GM19238 (cell line): ENCODE results near the gene EML3.
"Not testable (repeated sequence)": the region's sequence is repeated elsewhere in the genome, so short reads cannot be mapped to it uniquely, and the experiment has no call there.

ENCODE experiments used
- DNase-seq: peaks from one replicate; pipeline ENCODE4 v3.0.0; 2011; ENCODE audit warnings: low spot score; ENCODE audit not compliant: insufficient read length

EML3 gene

DNA sequence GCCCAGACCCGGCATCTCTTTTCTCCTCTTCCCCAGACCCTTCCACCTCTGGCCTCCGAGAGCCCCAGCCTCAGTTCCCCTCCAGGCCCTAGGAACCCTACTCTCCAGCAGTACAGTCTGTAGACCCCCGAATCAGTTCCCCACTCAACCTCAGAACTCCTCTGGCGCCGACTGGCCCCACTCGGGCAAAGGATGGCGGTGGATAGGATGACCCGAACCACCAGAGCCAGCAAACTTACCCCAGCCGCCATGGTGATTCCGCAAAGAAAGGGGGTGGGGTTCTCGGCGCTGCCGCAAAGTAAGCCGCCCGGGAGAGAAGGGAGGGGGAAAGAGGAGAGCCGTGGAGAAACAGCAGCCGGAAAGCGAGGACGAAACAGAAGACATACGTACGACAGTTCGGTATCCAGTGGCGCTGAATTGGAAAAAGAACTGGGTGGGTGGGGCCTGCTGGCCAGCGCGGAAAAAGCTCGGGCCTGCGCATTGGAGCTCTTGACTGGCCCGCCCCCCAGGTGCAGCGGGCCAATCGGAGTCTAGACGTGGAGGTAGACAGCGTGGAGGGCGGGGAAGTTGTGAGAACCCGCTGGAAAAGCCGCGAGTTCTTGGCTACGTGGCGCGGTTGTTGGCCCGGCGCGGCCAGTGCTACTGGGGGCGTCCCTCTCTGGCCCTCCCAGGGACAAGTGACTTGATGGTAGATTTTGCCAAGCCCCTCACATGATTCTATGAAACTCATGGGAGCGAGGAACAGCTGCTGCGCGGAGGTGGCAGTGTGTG is 38.8 kb downstream of the EML3 start, which contains the start of gene EEF1G:
Gene EEF1G, minus strand, starts transcription at position 300 of the 771 bp plus-strand sequence. Its CDS starts 49 bp downstream, at position 251.
- DNase-seq = peak; percentile 97

- no peak for DNase-seq
Measured at GRCh38 chr11:62573006-62573591, 39.5 kb downstream of the EML3 start.

DNA sequence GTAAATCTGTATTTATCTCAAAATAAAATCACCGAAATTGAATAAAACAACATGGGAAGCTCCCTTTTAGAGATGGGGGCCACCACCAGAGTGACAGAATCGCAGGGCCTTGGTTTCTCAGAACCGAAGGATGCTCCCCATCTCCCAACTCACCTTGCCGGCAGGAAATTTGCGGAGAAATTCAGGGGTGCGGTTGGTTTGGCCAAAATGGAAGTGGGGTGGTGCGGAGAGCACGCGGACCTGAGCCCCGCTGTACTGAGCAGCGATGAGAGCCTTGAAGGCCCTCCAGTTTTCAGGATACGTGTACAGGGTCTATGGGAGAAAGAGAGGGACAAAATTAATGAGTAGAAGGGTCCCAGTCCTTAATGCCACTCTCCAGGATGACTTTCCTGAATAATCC is 40.1 kb downstream of the EML3 start:
- no peak for DNase-seq

DNA sequence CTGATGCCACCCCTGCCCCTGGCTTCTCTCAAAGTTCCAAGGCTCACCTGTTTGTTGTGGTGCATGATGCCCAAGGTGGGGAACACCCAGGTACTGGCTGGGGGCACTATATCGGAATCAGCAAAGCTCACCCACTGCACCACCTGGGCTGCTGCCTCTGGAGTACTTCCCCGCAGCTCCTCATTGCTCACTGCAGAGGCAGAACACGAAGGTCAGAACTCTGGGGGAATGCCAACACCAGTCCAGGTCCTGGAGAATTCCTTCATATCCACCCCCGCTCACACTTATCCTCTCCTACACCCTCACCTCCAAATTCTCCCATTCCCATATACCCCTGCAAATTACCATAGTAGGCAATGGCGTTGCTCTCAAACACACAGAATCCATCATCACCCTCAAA is 41.1 kb downstream of the EML3 start:
- not testable (repeated sequence) for DNase-seq

GRCh38 chr11:62570903-62571302 is 41.7 kb downstream of the EML3 start:
- DNase-seq = not testable (repeated sequence)

- no peak for DNase-seq
Measured at GRCh38 chr11:62569611-62570010, 43.0 kb downstream of the EML3 start.

DNA sequence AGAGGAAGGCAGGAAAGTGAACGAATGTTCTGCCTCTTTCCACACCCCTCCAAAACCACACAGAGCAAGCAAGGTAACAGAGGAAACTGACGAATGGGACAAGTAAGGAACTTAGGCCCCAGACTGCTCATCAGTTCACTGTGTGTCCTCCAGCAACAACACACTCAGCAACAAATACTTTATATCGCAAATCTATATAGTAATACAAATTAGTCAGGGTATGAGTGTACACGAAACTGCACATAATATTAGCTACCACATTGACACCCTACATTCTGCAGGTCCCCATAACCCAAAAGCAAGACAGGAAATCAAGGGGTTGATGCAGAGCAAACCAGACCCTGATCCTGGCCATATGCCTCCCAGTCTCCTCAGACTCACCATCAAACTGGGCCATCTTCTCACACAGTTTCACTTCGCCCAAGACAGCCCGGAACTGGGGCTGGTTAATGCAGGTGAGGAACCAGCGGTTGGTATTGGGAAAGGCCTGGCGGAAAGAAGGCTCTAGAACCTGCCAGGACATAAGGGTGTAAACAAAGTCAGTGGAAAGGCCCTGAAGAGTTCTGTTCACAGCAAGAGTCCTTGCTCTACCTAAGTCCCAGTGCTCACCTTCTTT is 45.4 kb downstream of the EML3 start:
- DNase-seq = no peak

- DNase-seq = no peak
Measured at GRCh38 chr11:62566247-62566646, 46.3 kb downstream of the EML3 start.

- no peak for DNase-seq
Measured at GRCh38 chr11:62565100-62565802, 47.3 kb downstream of the EML3 start.

- DNase-seq = not testable (repeated sequence)
Measured at GRCh38 chr11:62561677-62562230, 50.8 kb downstream of the EML3 start.

- DNase-seq = no peak
Measured at GRCh38 chr11:62560566-62561103, 51.9 kb downstream of the EML3 start.

- DNase-seq = not testable (repeated sequence)
Measured at GRCh38 chr11:62559626-62560025, 52.9 kb downstream of the EML3 start.

DNA sequence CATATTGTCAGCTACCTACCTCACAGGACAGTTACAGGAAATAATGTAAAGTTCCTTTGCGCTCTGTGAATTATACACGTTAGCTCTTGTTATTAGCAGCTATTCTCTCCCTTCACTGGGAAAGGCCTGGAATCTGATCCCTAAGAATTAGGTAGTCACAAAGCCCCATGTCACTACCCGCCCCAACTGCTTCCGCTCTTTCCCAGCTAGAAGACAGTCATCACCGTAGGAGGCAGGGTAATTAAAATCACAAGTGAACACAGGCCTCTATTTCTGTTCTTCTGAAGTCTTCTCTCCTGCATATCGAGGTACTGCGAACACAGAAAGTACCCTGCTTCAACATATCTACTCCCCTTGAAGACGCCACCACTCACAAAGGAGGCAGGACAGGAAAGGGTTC is 53.4 kb downstream of the EML3 start:
- DNase-seq = no peak

DNA sequence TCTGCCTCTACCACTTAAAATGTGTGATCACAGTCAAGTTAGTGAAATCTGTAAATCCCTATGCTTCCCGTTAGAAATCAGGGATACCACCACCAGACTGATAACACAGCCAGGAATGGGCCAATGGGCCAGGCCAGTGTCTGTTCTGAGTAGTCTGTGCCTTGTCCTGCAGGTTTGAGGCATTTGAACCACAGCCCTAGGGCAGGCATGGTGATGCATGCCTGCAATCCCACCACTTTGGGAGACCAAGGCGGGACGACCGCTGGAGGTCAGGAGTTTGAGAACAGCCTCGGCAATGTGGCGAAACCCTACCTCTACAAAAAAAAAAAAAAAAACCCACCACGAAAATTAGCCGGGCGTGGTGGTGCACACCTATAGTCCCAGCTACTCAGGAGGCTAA is 53.9 kb downstream of the EML3 start:
- DNase-seq = no peak

- no peak for DNase-seq
Measured at GRCh38 chr11:62556875-62557631, 55.5 kb downstream of the EML3 start.

GRCh38 chr11:62556108-62556874 is 56.3 kb downstream of the EML3 start:
- peak; percentile 62 for DNase-seq

DNA sequence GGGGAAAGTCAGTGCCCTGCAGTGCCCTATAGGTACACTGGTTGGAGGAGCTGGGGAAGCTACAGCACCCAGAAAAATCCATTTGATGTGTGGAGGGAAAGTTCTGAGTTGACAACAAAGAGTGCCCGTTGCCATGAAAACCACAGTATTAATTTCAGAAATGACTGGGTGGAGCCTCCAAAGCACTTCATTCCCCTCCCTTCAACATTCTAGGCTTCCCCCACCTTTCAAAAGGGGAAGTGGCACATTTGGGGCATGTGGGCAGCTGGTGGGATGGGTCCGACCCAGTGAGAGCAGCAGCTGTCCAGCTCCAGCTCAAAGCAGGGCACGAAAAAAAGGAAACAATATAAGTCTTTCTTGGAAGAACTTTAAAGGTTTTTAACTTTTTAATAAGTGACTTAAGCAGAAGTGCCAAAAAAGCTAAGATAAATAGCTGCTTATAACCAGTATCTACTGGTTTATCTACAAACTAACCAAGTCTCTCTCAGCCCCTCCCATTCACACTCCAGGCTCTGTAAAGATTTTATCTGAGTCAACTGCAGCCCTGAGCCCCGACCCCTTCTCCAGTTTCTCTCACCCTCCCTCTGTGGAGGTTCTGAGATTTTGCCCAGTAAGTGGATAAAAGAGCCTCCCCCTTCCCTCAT is 57.0 kb downstream of the EML3 start:
- peak; percentile 63 for DNase-seq

DNA sequence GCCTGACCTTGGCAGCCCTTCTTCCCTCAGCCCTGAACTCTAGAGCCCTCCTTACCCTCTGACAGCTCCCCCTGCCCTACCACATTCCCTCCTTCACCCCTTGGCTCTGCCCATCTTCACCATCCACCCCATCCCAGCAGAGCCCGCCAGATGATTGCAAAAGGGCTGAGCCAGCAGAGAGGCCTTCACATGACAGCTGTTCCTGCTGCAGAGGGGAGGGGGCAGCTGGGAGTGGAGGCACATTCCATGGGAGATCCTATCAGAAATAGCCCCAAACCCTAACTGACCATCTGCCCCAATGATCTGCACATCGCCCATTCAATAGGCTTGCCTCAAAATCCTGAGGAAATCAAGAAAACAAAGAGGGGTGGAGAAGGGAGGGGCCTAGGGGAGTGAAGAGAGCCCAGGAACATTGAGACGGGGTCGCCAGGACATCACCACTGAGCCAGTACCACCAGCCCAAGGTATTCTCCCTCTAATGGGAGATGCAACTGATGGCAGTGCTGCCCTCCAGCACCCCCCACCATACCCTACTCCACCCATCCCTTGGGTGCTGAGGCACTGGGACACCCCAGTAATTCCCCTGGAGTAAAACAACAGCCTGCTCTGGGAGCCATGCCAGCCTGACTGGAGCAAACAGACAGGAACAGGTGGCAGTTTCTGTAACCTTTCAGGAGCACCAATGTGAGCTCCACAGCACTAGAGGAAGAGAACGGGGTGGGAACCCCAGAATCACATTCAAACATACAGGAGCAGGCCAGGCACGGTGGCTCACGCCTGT is 58.0 kb downstream of the EML3 start:
- DNase-seq = no peak
